H7 (cell line): ENCODE data around the gene SLC45A3. TPM values are rescaled to one million over a fixed set of nuclear protein-coding genes. Genes with fewer than 3 reads are reported as not detected.
A peak's percentile ranks its signal among the peaks of the same experiment; 100 is the strongest.
"Not testable (repeated sequence)": the region's sequence is repeated elsewhere in the genome, so short reads cannot be mapped to it uniquely, and the experiment has no call there.

Source experiments
- DNase-seq: peaks from one replicate; pipeline ENCODE4 v3.0.0; 2012
- H3K27me3 ChIP-seq: 2 replicates; pipeline ENCODE4 v1.6.0; 2011; ENCODE audit warnings: mild to moderate bottlenecking, low read length; ENCODE audit not compliant: control insufficient read depth, insufficient read depth
- H3K36me3 ChIP-seq: replicated peaks from 2 replicates; pipeline ENCODE4 v1.5.1; 2011; ENCODE audit warnings: low read length; ENCODE audit not compliant: control insufficient read depth, insufficient read depth
- H3K4me3 ChIP-seq: 2 replicates; pipeline ENCODE4 v1.5.1; 2011; ENCODE audit warnings: low read depth, mild to moderate bottlenecking, control low read depth, low read length, moderate library complexity; ENCODE audit not compliant: insufficient read depth
- total RNA-seq: library from RNA; depleted of rRNA; stranded (reverse); fragments of >200 nt; shearing (Covaris generic); gene quantifications from 2 replicates; pipeline ENCODE4 v1.2.3, GENCODE V29; 2014

SLC45A3 gene
- total RNA-seq, 1 experiment from 2014 or later: 20.7 TPM

- H3K36me3 ChIP-seq: no peaks in the 10 kb centered on the region
- no peak for DNase-seq
- no peak overlapping the region for H3K4me3 ChIP-seq
- H3K27me3 ChIP-seq: no peaks in the 10 kb centered on the region
Measured at GRCh38 chr1:205642679-205643307, 37.5 kb downstream of the SLC45A3 start.

- no peak for DNase-seq
- no peaks in the 10 kb centered on the region for H3K27me3 ChIP-seq
- no peak overlapping the region for H3K4me3 ChIP-seq
- no peaks in the 10 kb centered on the region for H3K36me3 ChIP-seq
Measured at GRCh38 chr1:205639567-205639966, 40.7 kb downstream of the SLC45A3 start.

GRCh38 chr1:205637854-205638468 is 42.3 kb downstream of the SLC45A3 start:
- H3K36me3 ChIP-seq: no peaks in the 10 kb centered on the region
- H3K27me3 ChIP-seq: no peaks in the 10 kb centered on the region
- DNase-seq: no peak
- H3K4me3 ChIP-seq: no peak overlapping the region

GRCh38 chr1:205636732-205637131 is 43.6 kb downstream of the SLC45A3 start:
- H3K4me3 ChIP-seq: no peak overlapping the region
- H3K36me3 ChIP-seq: no peaks in the 10 kb centered on the region
- H3K27me3 ChIP-seq: no peaks in the 10 kb centered on the region
- no peak for DNase-seq

- DNase-seq, H3K36me3 ChIP-seq, H3K4me3 ChIP-seq, H3K27me3 ChIP-seq: not testable (repeated sequence)
Measured at GRCh38 chr1:205636138-205636530, 44.2 kb downstream of the SLC45A3 start.

GRCh38 chr1:205633421-205633976 is 46.8 kb downstream of the SLC45A3 start:
- no peak for DNase-seq
- no peaks in the 10 kb centered on the region for H3K36me3 ChIP-seq

GRCh38 chr1:205632669-205633169 is 47.6 kb downstream of the SLC45A3 start:
- no peak for DNase-seq
- Histone ChIP-seq H3K36me3 (no peaks in the 10 kb centered on the region), H3K4me3 (peak overlapping the region; percentile 81)

More at GRCh38 chr1:205633421-205633976, 46.8 kb downstream of the SLC45A3 start:
- Histone ChIP-seq H3K4me3 (no peak overlapping the region), H3K27me3 (no peaks in the 10 kb centered on the region)

GRCh38 chr1:205631768-205632668 is 48.3 kb downstream of the SLC45A3 start, which contains the start of gene ELK4:
Gene ELK4 (minus strand): TSS chr1:205632011. CDS start chr1:205623882, 8,129 bp downstream.
- peak within 1 kb of the TSS; percentile 81 for H3K4me3 ChIP-seq
- peak; percentile 98 for DNase-seq
- H3K27me3 ChIP-seq: no peaks in the 10 kb centered on the region
- no peaks in the 10 kb centered on the region for H3K36me3 ChIP-seq

More at GRCh38 chr1:205632669-205633169, 47.6 kb downstream of the SLC45A3 start:
- H3K27me3 ChIP-seq: no peaks in the 10 kb centered on the region

GRCh38 chr1:205631010-205631767 is 49.1 kb downstream of the SLC45A3 start:
- H3K27me3 ChIP-seq: no peaks in the 10 kb centered on the region
- H3K4me3 ChIP-seq: peak overlapping the region; percentile 81
- peak; percentile 96 for DNase-seq
- H3K36me3 ChIP-seq: no peaks in the 10 kb centered on the region

- peak overlapping the region; percentile 81 for H3K4me3 ChIP-seq
- DNase-seq: no peak
- H3K36me3 ChIP-seq: no peaks in the 10 kb centered on the region
- H3K27me3 ChIP-seq: no peaks in the 10 kb centered on the region
Measured at GRCh38 chr1:205630651-205631009, 49.7 kb downstream of the SLC45A3 start.

- H3K36me3 ChIP-seq: no peaks in the 10 kb centered on the region
- no peak for DNase-seq
- peak overlapping the region; percentile 81 for H3K4me3 ChIP-seq
- H3K27me3 ChIP-seq: no peaks in the 10 kb centered on the region
Measured at GRCh38 chr1:205630241-205630640, 50.1 kb downstream of the SLC45A3 start.

- H3K36me3 ChIP-seq: no peaks in the 10 kb centered on the region
- no peak overlapping the region for H3K4me3 ChIP-seq
- H3K27me3 ChIP-seq: no peaks in the 10 kb centered on the region
- no peak for DNase-seq
Measured at GRCh38 chr1:205629751-205630150, 50.6 kb downstream of the SLC45A3 start.

- peaks cover 2% of the 10 kb centered on the region; the same call in 1 of the 2 replicates for H3K36me3 ChIP-seq
- no peak for DNase-seq
- no peaks in the 10 kb centered on the region for H3K27me3 ChIP-seq
- H3K4me3 ChIP-seq: no peak overlapping the region
Measured at GRCh38 chr1:205627956-205628355, 52.4 kb downstream of the SLC45A3 start.

- peaks cover 3% of the 10 kb centered on the region for H3K36me3 ChIP-seq
Measured at GRCh38 chr1:205626216-205626615, 54.1 kb downstream of the SLC45A3 start.

More at GRCh38 chr1:205626216-205626615, 54.1 kb downstream of the SLC45A3 start:
- no peak for DNase-seq
- Histone ChIP-seq H3K4me3 (no peak overlapping the region), H3K27me3 (no peaks in the 10 kb centered on the region)
